Smooth muscle cell (in vitro differentiated cells): ENCODE measurements around the gene SLC6A4. TPM values are rescaled to one million over a fixed set of nuclear protein-coding genes. Genes with fewer than 3 reads are reported as not detected.
A peak's percentile ranks its signal among the peaks of the same experiment; 100 is the strongest.

ENCODE experiments used
- DNase-seq: peaks from one replicate; lab custom pipeline; 2025; ENCODE audit not compliant: unreplicated experiment; lab: John Stamatoyannopoulos, UW
- H2AFZ ChIP-seq: fragments of 200-600 bp; sonication (generic); 2 replicates; pipeline ENCODE4 v1.6.0; 2016; ENCODE audit warnings: antibody characterized with exemption, low read depth, mild to moderate bottlenecking
- H3F3A ChIP-seq: fragments of 200-600 bp; sonication (generic); 2 replicates; pipeline ENCODE4 v1.6.0; 2017; ENCODE audit warnings: antibody characterized with exemption, low read depth
- H3K27ac ChIP-seq: fragments of 200-600 bp; sonication (generic); 2 replicates; pipeline ENCODE4 v1.5.1; 2016; ENCODE audit warnings: low read depth, mild to moderate bottlenecking
- H3K27me3 ChIP-seq: fragments of 200-600 bp; sonication (generic); 2 replicates; pipeline ENCODE4 v1.6.1; 2016; ENCODE audit warnings: low read depth, mild to moderate bottlenecking
- H3K36me3 ChIP-seq: fragments of 200-600 bp; sonication (generic); 2 replicates; pipeline ENCODE4 v1.5.1; 2016; ENCODE audit warnings: low read depth
- H3K4me1 ChIP-seq: fragments of 200-600 bp; sonication (generic); 2 replicates; pipeline ENCODE4 v1.5.1; 2016; ENCODE audit warnings: low read depth
- H3K4me2 ChIP-seq: fragments of 200-600 bp; sonication (generic); 2 replicates; pipeline ENCODE4 v1.6.0; 2016; ENCODE audit warnings: mild to moderate bottlenecking
- H3K4me3 ChIP-seq: fragments of 200-600 bp; sonication (generic); 2 replicates; pipeline ENCODE4 v1.5.1; 2016; ENCODE audit warnings: mild to moderate bottlenecking
- H3K79me2 ChIP-seq: fragments of 200-600 bp; sonication (generic); 2 replicates; pipeline ENCODE4 v1.6.0; 2016; ENCODE audit warnings: low read depth, mild to moderate bottlenecking
- H3K9ac ChIP-seq: fragments of 200-600 bp; sonication (generic); 2 replicates; pipeline ENCODE4 v1.6.0; 2016; ENCODE audit warnings: low read depth
- H3K9me3 ChIP-seq: fragments of 200-600 bp; sonication (generic); replicated peaks from 2 replicates; pipeline ENCODE4 v1.5.1; 2016; ENCODE audit warnings: low read depth
- H4K20me1 ChIP-seq: fragments of 200-600 bp; sonication (generic); 2 replicates; pipeline ENCODE4 v1.6.0; 2016; ENCODE audit warnings: low read depth
- CTCF ChIP-seq: fragments of 200-600 bp; sonication (generic); IDR thresholded peaks from 2 replicates; pipeline ENCODE4 v1.5.1; 2017; ENCODE audit warnings: borderline replicate concordance, mild to moderate bottlenecking, antibody characterized with exemption; ENCODE audit not compliant: insufficient read depth, poor library complexity, severe bottlenecking
- whole genome bisulfite sequencing: methylation state at CpG from one replicate; pipeline ENCODE4 v1.1.7; 2016; ENCODE audit warnings: low lambda C conversion rate; 5-methylcytosine and 5-hydroxymethylcytosine counted together
- polyA plus RNA-seq: library from polyadenylated mRNA; unstranded; fragments of >200 nt; fragmentation: Nextera tagmentation; extraction: Ambion mirVana; gene quantifications from 2 replicates; pipeline ENCODE4 v1.2.1, GENCODE V29; 2016
- total RNA-seq: library from RNA; depleted of rRNA; stranded (reverse); fragments of >200 nt; gene quantifications from 2 replicates; pipeline ENCODE4 v1.2.3, GENCODE V29; 2014

The SLC6A4 gene
- total and polyA plus RNA-seq, 2 experiments from 2014 or later: 0.11 to 0.49 TPM

GRCh38 chr17:30228011-30228410, 7.5 kb downstream of the SLC6A4 start:
- H3K9me3 ChIP-seq: no peaks in the 10 kb centered on the region
- H4K20me1 ChIP-seq: no peaks in the 10 kb centered on the region
- no peak for TF ChIP-seq CTCF
- no peak overlapping the region for H2AFZ ChIP-seq
- H3K4me1 ChIP-seq: no peaks in the 10 kb centered on the region
- H3K9ac ChIP-seq: no peak overlapping the region
- no peaks in the 10 kb centered on the region for H3K36me3 ChIP-seq
- no peak overlapping the region for H3K4me2 ChIP-seq
- H3K79me2 ChIP-seq: no peaks in the 10 kb centered on the region
- WGBS: 80% methylated on average over 3 of the region's 3 CpGs
- no peak for DNase-seq
- no peaks in the 10 kb centered on the region for H3F3A ChIP-seq
- H3K4me3 ChIP-seq: no peak overlapping the region
- H3K27me3 ChIP-seq: peaks cover 39% of the 10 kb centered on the region
- H3K27ac ChIP-seq: no peak overlapping the region

GRCh38 chr17:30226878-30227277, 8.6 kb downstream of the SLC6A4 start:
- H3K4me2 ChIP-seq: no peak overlapping the region
- H3K4me1 ChIP-seq: no peaks in the 10 kb centered on the region
- TF ChIP-seq CTCF: no peak
- H3K36me3 ChIP-seq: no peaks in the 10 kb centered on the region
- no peaks in the 10 kb centered on the region for H4K20me1 ChIP-seq
- no peak for DNase-seq
- no peak overlapping the region for H3K27ac ChIP-seq
- H3F3A ChIP-seq: no peaks in the 10 kb centered on the region
- WGBS: 77% methylated on average over 10 of the region's 10 CpGs
- H3K79me2 ChIP-seq: no peaks in the 10 kb centered on the region
- H2AFZ ChIP-seq: no peak overlapping the region
- peaks cover 28% of the 10 kb centered on the region for H3K27me3 ChIP-seq
- no peak overlapping the region for H3K4me3 ChIP-seq
- no peaks in the 10 kb centered on the region for H3K9me3 ChIP-seq
- no peak overlapping the region for H3K9ac ChIP-seq

GRCh38 chr17:30225919-30226553, 9.5 kb downstream of the SLC6A4 start:
- H3K4me2 ChIP-seq: no peak overlapping the region
- no peaks in the 10 kb centered on the region for H4K20me1 ChIP-seq
- 60% methylated on average over 15 of the region's 15 CpGs for WGBS
- H3K27ac ChIP-seq: peak overlapping the region; percentile 65
- no peaks in the 10 kb centered on the region for H3K79me2 ChIP-seq
- H2AFZ ChIP-seq: no peak overlapping the region
- DNase-seq: no peak
- no peak overlapping the region for H3K9ac ChIP-seq
- no peaks in the 10 kb centered on the region for H3K9me3 ChIP-seq
- H3K4me3 ChIP-seq: no peak overlapping the region
- TF ChIP-seq CTCF: no peak
- no peaks in the 10 kb centered on the region for H3K36me3 ChIP-seq
- H3F3A ChIP-seq: no peaks in the 10 kb centered on the region
- no peaks in the 10 kb centered on the region for H3K4me1 ChIP-seq
- peaks cover 20% of the 10 kb centered on the region for H3K27me3 ChIP-seq

- no peak overlapping the region for H3K27ac ChIP-seq
- no peaks in the 10 kb centered on the region for H3K9me3 ChIP-seq
- H3K4me1 ChIP-seq: peaks cover 5% of the 10 kb centered on the region
- no peak overlapping the region for H3K4me2 ChIP-seq
- H3F3A ChIP-seq: no peaks in the 10 kb centered on the region
- peaks cover 12% of the 10 kb centered on the region for H3K27me3 ChIP-seq
- no peaks in the 10 kb centered on the region for H3K79me2 ChIP-seq
- 83% methylated on average over 3 of the region's 3 CpGs for WGBS
- DNase-seq: no peak
- no peak for TF ChIP-seq CTCF
- no peaks in the 10 kb centered on the region for H3K36me3 ChIP-seq
- H2AFZ ChIP-seq: no peak overlapping the region
- no peaks in the 10 kb centered on the region for H4K20me1 ChIP-seq
- no peak overlapping the region for H3K9ac ChIP-seq
- H3K4me3 ChIP-seq: no peak overlapping the region
Observed at GRCh38 chr17:30225112-30225511, 10.4 kb downstream of the SLC6A4 start.
